Caco-2 (cell line): Measurements from ENCODE around the gene FOXN4. TPM values are rescaled to one million over a fixed set of nuclear protein-coding genes. Genes with fewer than 3 reads are reported as not detected.

ENCODE experiments used
- BruUV-seq: library from RNA; stranded (reverse); fragments of 400-500 nt; replicated peaks from 2 replicates; lab custom pipeline; 2021; lab: Mats Ljungman, UMichigan
- CTCF ChIA-PET: fragments of 300-600 bp; sonication (Branson Sonifier 250); formaldehyde crosslinking; loops from one replicate; lab custom pipeline; 2022; ENCODE audit warnings: antibody characterized with exemption; lab: Charles Lee
- POLR2A ChIA-PET: fragments of 300-600 bp; sonication (Branson Sonifier 250); formaldehyde crosslinking; loops from one replicate; lab custom pipeline; 2022; ENCODE audit warnings: antibody characterized with exemption; lab: Charles Lee
- DNase-seq, 2 experiments: peaks; one replicate each; pipeline versions ENCODE4 v3.0.0 to v3.0.0-alpha.2; 2020 to 2022
- H3K27me3 ChIP-seq: replicated peaks from 2 replicates; pipeline ENCODE4 v1.6.0; 2011; ENCODE audit warnings: low read length; ENCODE audit not compliant: control insufficient read depth, insufficient read depth
- H3K36me3 ChIP-seq: 2 replicates; pipeline ENCODE4 v1.5.1; 2011; ENCODE audit warnings: low read length; ENCODE audit not compliant: control insufficient read depth, insufficient read depth
- H3K4me1 ChIP-seq: fragments of 250-450 bp; sonication (Bioruptor Pico); 2 replicates; pipeline ENCODE4 v1.5.1; 2020; ENCODE audit warnings: mild to moderate bottlenecking
- H3K4me3 ChIP-seq: 2 replicates; pipeline ENCODE4 v1.5.1; 2011; ENCODE audit warnings: low read depth, mild to moderate bottlenecking, control low read depth, low read length
- H3K9me3 ChIP-seq: fragments of 250-450 bp; sonication (Bioruptor Pico); 2 replicates; pipeline ENCODE4 v1.5.1; 2020; ENCODE audit warnings: mild to moderate bottlenecking, moderate library complexity
- H3K27ac Mint-ChIP-seq: one replicate; pipeline ENCODE4 v1.8.0; 2022; ENCODE audit warnings: mixed read lengths; ENCODE audit not compliant: unreplicated experiment
- H3K27me3 Mint-ChIP-seq: one replicate; pipeline ENCODE4 v1.8.0; 2022; ENCODE audit warnings: mixed read lengths; ENCODE audit not compliant: insufficient read depth, unreplicated experiment
- H3K36me3 Mint-ChIP-seq: one replicate; pipeline ENCODE4 v1.8.0; 2022; ENCODE audit warnings: mild to moderate bottlenecking, mixed read lengths; ENCODE audit not compliant: insufficient read depth, unreplicated experiment
- H3K4me1 Mint-ChIP-seq: one replicate; pipeline ENCODE4 v1.8.0; 2022; ENCODE audit warnings: low read depth, mixed read lengths; ENCODE audit not compliant: unreplicated experiment
- H3K4me3 Mint-ChIP-seq: one replicate; pipeline ENCODE4 v1.8.0; 2022; ENCODE audit warnings: mild to moderate bottlenecking, moderate library complexity, mixed read lengths; ENCODE audit not compliant: unreplicated experiment
- H3K9me3 Mint-ChIP-seq: one replicate; pipeline ENCODE4 v1.8.0; 2022; ENCODE audit warnings: mixed read lengths; ENCODE audit not compliant: unreplicated experiment
- CTCF ChIP-seq, 2 experiments: fragments of 200-600 bp in 1 of 2; IDR thresholded peaks; 1 replicate in 1 of 2; 2 replicates in 1 of 2; pipeline versions ENCODE4 v1.5.1 to v1.8.0; 2011 to 2022; ENCODE audit warnings: antibody characterized with exemption in 1 of 2, control low read depth in 1 of 2, inconsistent platforms in 1 of 2, low read depth in 1 of 2, low read length in 1 of 2, mild to moderate bottlenecking in 1 of 2, moderate library complexity in 1 of 2; ENCODE audit not compliant: insufficient read depth in 1 of 2, severe bottlenecking in 1 of 2, unreplicated experiment in 1 of 2
- intact Hi-C: fragments of 100-400 bp; cut with micrococcal nuclease; formaldehyde crosslinking; loops from one replicate; pipeline ENCODE4 v1.10.0; 2022; ENCODE audit not compliant: unreplicated experiment
- total RNA-seq: library from RNA; stranded (reverse); gene quantifications from 2 replicates; pipeline ENCODE4 v1.2.3, GENCODE V29; 2022

Gene FOXN4
- total RNA-seq, 1 experiment from 2014 or later: 0.95 TPM

DNA sequence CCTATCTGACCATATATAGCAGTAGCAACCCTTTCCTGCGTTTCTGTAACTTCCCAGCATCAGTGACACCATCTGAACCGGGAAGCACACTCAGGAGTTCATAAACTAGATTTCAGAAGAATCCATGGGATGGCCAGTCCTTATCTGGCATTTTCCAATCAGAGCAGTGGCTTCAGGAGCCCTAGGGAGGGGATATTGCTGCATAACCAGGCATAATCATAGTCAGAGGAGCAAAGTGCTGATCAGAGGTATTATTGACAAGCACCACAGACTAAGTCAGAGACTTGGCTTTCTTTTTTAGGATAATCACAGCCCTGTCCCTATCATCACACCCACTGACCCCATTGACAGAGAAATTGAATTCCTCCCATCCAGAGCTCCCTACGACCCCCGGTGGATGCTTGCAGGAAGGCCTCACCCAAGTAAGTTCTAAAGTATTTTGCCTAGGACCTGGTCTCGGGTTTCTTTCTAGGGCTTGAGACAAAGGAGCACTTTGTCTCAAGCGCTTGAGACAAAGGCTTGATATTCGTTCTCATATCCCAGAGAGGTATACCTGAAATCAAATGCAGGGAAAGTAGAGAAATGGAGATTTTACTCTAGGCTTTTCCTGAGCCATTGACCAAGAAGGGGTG is 55.1 kb downstream of the FOXN4 start:
- H3K27me3 ChIP-seq: no peaks in the 10 kb centered on the region
- H3K4me3 ChIP-seq: no peak overlapping the region
- CTCF ChIA-PET: no interaction called here
- no peaks in the 10 kb centered on the region for H3K36me3 Mint-ChIP-seq
- H3K27ac Mint-ChIP-seq: no peak overlapping the region
- intact Hi-C loops: loop anchor here (10.0 kb wide), 1 partner anchor 139 kb away; the partner anchor contains the start of gene ACACB
- peaks cover 11% of the 10 kb centered on the region for H3K9me3 Mint-ChIP-seq
- no peaks in the 10 kb centered on the region for H3K9me3 ChIP-seq
- no peaks in the 10 kb centered on the region; the same call in 1 of the 2 replicates for H3K36me3 ChIP-seq
- peaks cover under 1% of the 10 kb centered on the region; the same call in 1 of the 2 replicates for H3K4me1 ChIP-seq
- H3K4me3 Mint-ChIP-seq: no peak overlapping the region
- no peak for DNase-seq
- H3K27me3 Mint-ChIP-seq: no peaks in the 10 kb centered on the region
- POLR2A ChIA-PET: no interaction called here
- no TSS peak for BruUV-seq
- H3K4me1 Mint-ChIP-seq: no peaks in the 10 kb centered on the region
- TF ChIP-seq CTCF (IDR thresholded peaks at IDR 0.05; ENCODE audit: insufficient read depth in 1 of 2, low read depth in 1 of 2, low read length in 1 of 2, severe bottlenecking in 1 of 2, unreplicated experiment in 1 of 2): no peak

DNA sequence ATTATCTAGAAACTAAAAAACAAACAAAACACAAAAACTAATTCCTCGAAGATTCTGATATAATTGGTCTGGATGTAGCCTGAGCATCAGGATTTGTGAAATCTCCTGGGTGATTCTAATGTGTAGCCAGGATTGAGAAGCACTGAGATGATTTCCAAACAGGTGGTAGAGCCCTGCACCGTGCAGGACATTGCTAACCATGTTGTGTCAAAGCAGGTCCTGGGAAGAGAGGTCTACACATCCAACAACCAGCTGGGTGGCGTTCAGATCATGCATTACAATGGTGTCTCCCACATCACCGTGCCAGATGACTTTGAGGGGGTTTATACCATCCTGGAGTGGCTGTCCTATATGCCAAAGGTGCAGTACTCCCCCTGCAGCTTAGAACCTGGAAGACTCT is 56.3 kb downstream of the FOXN4 start:
- H3K4me1 ChIP-seq: peaks cover 12% of the 10 kb centered on the region
- intact Hi-C loops: loop anchor here (10.0 kb wide), 1 partner anchor 138 kb away; the partner anchor contains the start of gene ACACB

GRCh38 chr12:109250523-109250922 is 58.6 kb downstream of the FOXN4 start:
- Mint-ChIP-seq H3K4me3 (no peak overlapping the region), H3K4me1 (peaks cover 16% of the 10 kb centered on the region), H3K9me3 (peaks cover 11% of the 10 kb centered on the region), H3K36me3 (no peaks in the 10 kb centered on the region), H3K27ac (no peak overlapping the region), H3K27me3 (no peaks in the 10 kb centered on the region)
- Histone ChIP-seq H3K27me3 (no peaks in the 10 kb centered on the region), H3K4me3 (no peak overlapping the region), H3K36me3 (no peaks in the 10 kb centered on the region; the same call in none of the 2 replicates), H3K9me3 (no peaks in the 10 kb centered on the region), H3K4me1 (peaks cover 15% of the 10 kb centered on the region)
- no peak for DNase-seq
- ChIA-PET CTCF (no interaction called here), POLR2A (no interaction called here)
- intact Hi-C loops: loop anchor here (10.0 kb wide), 1 partner anchor 136 kb away; the partner anchor contains the start of gene ACACB
- no peak for TF ChIP-seq CTCF (IDR thresholded peaks at IDR 0.05; ENCODE audit: insufficient read depth in 1 of 2, low read depth in 1 of 2, low read length in 1 of 2, severe bottlenecking in 1 of 2, unreplicated experiment in 1 of 2)
- BruUV-seq: no TSS peak

More for the DNA sequence above, 56.3 kb downstream of the FOXN4 start:
- Mint-ChIP-seq H3K4me1 (peaks cover 12% of the 10 kb centered on the region), H3K9me3 (peaks cover 11% of the 10 kb centered on the region), H3K4me3 (no peak overlapping the region), H3K27me3 (no peaks in the 10 kb centered on the region), H3K36me3 (no peaks in the 10 kb centered on the region), H3K27ac (no peak overlapping the region)
- ChIA-PET POLR2A (no interaction called here), CTCF (interaction anchor here (0.5 kb wide), 1 partner anchor 471 kb away, joined by 3 read pairs; no protein-coding TSS in a partner anchor)
- Histone ChIP-seq H3K36me3 (no peaks in the 10 kb centered on the region; the same call in 1 of the 2 replicates), H3K9me3 (no peaks in the 10 kb centered on the region), H3K27me3 (no peaks in the 10 kb centered on the region), H3K4me3 (no peak overlapping the region)
- BruUV-seq: no TSS peak
- TF ChIP-seq CTCF (IDR thresholded peaks at IDR 0.05; ENCODE audit: insufficient read depth in 1 of 2, low read depth in 1 of 2, low read length in 1 of 2, severe bottlenecking in 1 of 2, unreplicated experiment in 1 of 2): no peak
- no peak for DNase-seq
